A673 (cell line): ENCODE results near the gene SPIN1.

ENCODE experiments used
- CTCF ChIP-seq: fragments of 300-800, 200-600 bp; sonication (generic); conservative IDR thresholded peaks from 2 replicates; pipeline ENCODE4 v1.5.1; 2017; ENCODE audit warnings: low read depth, mild to moderate bottlenecking, antibody characterized with exemption, low read length, moderate library complexity, mixed read lengths
- EZH2 ChIP-seq: fragments of 200-600 bp; sonication (generic); IDR thresholded peaks from 2 replicates; pipeline ENCODE4 v1.6.1; 2017; ENCODE audit warnings: borderline replicate concordance, low read depth, mild to moderate bottlenecking, mixed read lengths, antibody characterized with exemption, low read length; ENCODE audit not compliant: poor library complexity, severe bottlenecking

GRCh38 chr9:88388203-88388885 lies at the start of gene SPIN1:
- TF ChIP-seq CTCF = no peak
- no peak for TF ChIP-seq EZH2
